ENCODE results near the gene HBG2.
"Not testable (repeated sequence)": the region's sequence is repeated elsewhere in the genome, so short reads cannot be mapped to it uniquely, and the experiment has no call there.

Gene HBG2

DNA sequence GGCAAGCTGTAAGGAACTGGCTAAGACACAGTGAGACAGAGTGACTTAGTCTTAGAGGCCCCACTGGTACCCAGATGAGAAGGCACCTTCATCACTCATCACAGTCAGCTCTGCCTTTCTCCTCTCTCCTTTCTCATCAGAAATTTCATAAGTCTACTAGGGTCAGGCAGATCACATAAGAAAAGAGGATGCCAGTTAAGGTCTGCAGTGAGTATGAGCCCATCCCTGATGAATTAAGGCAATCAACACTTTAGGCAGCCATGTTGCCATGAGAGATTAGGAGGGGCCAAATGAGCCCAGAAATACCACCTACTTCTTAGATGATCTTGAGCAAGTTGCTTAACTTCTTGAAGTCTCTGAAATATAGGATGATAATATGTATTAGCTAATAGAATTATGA lies 27.0 kb upstream of the HBG2 start:
- no peak for DNase-seq (ENCODE audit: low read depth)

DNA sequence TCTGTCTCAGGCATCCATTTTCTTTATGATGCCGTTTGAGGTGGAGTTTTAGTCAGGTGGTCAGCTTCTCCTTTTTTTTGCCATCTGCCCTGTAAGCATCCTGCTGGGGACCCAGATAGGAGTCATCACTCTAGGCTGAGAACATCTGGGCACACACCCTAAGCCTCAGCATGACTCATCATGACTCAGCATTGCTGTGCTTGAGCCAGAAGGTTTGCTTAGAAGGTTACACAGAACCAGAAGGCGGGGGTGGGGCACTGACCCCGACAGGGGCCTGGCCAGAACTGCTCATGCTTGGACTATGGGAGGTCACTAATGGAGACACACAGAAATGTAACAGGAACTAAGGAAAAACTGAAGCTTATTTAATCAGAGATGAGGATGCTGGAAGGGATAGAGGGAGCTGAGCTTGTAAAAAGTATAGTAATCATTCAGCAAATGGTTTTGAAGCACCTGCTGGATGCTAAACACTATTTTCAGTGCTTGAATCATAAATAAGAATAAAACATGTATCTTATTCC lies 26.1 kb upstream of the HBG2 start:
- DNase-seq (ENCODE audit: low read depth) = peak; percentile 100

DNA sequence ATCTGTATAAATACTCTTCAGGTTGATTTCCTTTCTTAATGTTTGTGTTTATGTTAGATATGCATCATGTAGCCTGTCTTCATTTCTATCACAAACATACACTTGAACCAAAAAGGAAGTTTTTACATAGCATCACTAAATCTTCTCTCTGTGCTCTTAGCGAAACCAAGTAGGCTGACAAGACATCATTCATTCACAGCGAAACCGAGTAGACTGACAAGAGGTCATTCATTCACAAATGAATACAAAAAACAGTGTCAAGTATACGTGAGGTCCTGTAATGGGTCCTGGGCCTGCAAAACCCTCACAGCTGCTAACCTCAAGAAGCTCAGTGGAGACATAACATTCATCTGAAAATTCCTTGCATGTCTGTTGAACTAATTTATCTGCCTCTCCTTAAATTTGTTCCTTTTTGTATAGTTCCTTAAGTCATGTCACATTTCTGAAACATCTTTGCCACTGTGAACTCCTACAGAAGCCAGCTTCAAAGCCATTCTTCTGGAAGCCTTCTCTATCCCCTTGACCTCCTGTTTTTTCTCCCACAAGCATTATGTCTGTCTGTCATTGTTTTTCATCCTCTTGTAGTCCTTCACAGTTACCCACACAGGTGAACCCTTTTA lies 25.0 kb upstream of the HBG2 start:
- no peak for DNase-seq (ENCODE audit: low read depth)

DNA sequence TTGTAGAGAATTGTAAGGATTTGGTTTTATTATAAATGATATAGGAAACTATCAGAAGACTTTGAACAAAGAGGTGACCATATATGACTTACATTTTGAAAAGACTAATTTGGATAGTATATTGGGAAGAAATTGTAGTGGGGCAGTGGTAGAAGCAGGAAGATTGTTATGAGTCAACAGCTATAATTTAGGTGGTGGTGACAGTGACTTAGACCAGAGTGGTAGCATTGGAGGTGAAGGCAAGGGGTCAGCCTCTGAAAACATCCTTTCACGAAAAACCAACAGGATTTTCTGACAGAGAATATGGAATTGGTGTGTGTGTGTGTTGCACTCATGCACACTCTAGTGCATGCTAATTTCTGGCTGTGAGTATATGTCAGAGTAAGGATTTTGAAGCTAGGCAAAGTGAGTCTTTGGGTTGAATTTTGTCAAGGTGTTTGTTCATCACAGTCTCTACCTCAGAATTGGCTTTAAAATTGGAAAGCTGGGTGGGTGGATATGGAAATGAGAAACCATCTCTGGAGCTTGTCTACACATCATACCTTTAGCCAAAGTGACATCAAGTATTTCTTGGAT lies 23.3 kb upstream of the HBG2 start:
- no peak for DNase-seq (ENCODE audit: low read depth)

DNA sequence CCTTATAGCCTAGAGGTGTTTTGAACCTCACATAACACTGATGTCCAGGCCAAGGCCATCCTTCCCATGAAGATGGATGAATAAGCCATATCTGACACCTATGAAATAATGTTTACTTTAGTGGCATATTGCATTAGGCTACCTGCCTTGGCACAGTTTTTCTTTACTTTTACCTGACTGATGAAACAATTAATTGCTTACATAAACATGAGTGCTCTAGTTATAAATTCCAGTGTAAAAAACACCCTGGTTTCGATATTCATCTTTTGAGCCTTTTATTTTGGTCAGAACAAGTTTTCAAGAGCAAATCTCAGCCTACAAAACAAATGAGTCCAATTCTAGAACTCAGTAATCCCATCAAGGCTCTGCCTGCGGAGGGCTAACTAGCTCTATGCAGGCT lies 22.1 kb upstream of the HBG2 start:
- no peak for DNase-seq (ENCODE audit: low read depth)

DNA sequence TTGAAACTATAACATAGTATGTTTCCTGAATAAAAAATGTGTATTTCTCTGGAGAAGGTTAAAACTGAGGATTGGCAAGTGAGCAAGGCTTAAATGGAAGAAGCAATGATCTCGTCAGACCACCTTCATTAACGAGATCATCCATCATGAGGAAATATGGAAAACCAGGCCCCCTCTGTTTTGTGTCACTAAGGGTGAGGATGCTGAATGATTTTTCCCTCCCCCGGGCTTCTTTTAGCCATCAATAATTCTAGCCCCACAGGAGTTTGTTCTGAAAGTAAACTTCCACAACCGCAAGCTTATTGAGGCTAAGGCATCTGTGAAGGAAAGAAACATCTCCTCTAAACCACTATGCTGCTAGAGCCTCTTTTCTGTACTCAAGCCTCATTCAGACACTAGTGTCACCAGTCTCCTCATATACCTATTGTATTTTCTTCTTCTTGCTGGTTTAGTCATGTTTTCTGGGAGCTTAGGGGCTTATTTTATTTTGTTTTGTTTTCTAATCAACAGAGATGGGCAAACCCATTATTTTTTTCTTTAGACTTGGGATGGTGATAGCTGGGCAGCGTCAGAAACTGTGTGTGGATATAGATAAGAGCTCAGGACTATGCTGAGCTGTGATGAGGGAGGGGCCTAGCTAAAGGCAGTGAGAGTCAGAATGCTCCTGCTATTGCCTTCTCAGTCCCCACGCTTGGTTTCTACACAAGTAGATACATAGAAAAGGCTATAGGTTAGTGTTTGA lies 21.0 kb upstream of the HBG2 start:
- no peak for DNase-seq (ENCODE audit: low read depth)

DNA sequence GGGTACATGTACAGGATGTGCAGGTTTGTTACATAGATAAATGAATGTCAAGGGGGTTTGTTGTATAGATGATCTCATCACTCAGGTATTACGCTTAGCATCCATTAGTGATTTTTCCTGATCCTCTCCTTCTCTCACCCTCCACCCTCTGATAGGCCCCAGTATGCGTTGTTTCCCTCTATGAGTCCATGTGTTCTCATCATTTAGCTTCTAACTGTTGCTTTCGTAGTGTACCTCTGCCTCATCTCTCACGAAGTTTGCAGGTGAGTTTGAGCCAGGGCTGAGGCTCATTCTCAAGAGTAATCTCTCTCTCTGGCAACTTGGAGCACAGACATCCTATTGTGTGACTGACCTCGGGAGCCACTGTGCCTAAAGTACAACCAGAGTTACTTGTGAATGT lies 19.8 kb upstream of the HBG2 start:
- no peak for DNase-seq (ENCODE audit: low read depth)

DNA sequence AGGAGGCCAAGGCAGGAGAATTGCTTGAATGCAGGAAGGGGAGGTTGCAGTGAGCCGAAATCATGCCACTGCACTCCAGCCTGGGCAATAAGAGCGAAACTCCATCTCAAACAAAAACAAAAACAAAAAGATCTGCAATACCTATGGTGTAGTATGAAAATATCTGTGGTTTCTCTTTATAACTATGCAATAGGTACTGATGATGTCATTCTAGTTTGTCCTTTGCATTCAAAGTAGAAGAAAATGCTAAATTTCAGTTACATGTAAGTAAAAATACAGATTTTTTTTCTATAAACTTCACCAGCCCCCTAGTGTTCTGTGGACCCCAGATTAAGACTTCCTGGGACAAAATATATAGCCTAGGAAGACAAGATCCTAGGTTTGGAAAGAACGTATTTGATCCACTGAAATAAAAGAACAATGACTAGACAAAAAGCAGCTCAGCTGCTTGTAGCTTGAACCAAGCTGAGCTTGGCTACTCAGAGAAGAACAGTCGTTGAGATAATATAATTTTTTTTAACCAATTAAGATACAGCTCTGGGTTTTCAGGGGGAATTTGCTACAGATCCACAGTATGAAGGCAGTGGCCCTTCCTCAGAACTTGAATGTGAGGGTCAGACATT lies 17.9 kb upstream of the HBG2 start:
- DNase-seq (ENCODE audit: low read depth) = no peak

DNA sequence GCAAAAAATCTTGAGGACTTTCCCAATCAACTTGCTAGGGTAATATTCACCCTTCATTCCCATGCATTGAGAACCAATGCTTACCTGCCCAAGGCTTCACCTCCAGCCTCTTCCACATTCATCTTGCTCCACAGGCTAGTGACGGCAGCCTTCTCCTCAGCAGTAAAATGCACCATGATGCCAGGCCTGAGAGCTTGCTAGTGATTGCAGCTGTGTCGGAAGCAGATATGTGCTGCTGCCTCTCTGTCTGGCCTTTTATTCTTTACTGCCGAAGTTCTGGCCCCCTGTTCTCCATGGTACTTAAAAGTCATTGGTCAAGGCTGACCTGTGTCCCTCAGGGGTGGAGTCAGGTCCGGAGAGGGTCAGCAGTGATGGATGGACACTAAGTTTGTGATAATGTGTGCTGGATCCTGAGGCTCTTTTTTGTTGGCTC lies 15.2 kb upstream of the HBG2 start, which contains the start of gene HBE1:
Gene HBE1, minus strand, starts transcription at position 231 of the 433 bp plus-strand sequence. Its CDS starts 55 bp downstream, at position 176.
- no peak for DNase-seq (ENCODE audit: low read depth)

DNA sequence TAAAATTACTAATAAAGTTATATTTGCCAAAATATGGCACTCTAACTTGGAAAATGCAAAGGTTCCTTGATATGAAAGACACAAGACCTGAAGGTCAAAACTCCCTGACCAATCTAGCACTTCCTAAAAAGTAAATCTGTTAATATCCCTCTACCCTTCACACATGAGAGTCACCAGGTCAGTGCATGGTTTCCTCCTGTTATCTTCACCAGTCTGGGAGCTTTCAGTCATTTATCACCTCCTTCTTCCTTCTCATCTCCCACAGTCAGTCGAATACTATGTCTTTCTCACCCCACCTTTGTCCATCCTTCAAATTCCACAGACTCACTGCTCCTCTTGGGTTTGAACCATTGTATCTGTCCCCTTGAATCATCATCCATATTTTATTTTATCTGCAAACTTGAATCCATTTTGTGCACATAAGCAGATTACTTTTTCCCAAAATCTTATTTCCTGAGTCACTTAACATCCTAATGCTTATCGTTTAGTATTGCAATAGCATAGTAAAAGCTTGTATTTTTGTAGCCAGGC lies 12.5 kb upstream of the HBG2 start:
- DNase-seq (ENCODE audit: low read depth) = no peak

DNA sequence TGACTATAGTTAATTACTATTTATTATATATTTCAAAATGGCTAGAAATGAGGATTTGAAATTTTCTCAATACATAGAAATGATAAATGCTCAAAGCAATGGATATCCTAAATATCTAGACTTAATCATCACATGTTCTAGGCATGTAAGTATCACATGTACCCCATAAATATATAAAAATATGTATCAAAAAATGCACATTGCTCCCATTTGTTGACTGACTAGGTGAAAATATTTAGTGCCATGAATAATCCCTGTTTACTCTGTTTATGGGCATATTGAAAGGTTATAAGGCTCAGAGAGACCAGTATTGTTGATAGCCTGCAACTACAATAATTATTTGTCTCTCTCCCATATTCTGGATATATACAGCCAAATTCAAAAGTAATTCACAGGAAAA lies 12.0 kb upstream of the HBG2 start:
- DNase-seq (ENCODE audit: low read depth) = no peak

DNA sequence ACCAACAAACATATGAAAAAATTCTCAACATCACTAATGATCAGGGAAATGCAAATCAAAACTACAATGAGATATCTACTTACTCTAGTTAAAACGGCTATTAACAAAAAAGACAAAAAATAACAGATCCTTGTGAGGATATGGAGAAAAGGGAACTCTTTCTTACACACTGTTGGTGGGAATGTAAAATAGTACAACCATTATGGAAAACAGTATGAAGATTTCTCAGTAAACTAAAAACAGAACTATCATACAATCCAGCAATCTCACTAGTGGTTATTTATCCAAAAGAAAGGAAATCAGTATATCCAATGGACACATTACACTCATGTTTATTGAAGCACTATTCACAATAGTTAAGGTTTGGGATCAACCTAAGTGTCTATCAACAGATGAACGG lies 11.3 kb upstream of the HBG2 start:
- no peak for DNase-seq (ENCODE audit: low read depth)

DNA sequence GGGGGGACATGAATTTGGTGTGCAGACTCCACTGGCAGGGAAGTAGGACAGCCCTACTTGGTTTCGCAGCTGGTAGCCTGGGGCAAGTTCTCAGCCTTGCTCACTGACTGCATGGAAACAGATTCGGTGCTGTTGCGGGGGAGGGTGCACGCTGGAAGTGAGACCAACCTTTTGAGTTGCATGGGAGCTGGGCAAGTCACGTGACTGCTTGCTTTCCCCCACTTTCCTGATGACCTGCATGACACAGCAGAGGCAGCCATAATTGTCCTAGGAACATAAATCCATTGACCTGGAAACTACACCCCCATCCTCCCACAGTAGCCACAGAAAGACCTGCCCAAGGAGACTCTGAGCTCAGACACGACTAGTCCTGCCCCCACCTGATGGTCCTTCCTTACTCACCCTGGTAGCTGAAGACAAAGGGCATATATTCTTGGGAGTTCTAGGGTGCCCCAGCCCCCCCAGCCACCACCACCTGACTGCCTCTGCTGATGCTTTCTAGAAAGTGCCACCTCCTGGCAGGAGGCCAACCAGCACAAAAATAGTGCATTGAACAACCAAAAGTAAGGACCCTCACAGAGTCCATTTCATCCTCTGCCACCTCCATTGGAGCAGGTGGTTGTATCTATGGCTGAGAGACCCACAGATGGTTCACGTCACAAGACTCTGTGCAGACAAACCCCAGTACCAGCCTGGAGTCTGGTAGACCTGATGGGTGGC lies 4.1 kb upstream of the HBG2 start:
- DNase-seq (ENCODE audit: low read depth) = no peak

DNA sequence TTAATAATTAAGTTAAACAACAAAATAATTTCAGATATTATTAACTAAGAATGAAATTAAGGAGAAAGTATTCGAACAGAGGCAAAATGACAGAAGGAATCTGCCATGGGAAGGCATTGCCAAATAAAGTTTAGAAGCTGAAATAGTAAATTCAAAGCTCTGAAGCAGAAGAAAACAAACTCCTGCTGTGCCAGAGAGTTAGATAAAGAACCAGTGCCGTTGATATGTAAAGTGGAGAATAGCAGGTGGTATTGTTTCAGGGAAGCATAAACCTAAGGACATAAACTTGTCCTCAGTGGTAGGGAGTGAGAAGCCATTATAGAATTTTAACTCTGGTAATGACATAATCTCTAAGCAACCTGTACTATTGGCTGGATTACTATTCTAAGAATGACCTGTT lies 2.7 kb upstream of the HBG2 start:
- no peak for DNase-seq (ENCODE audit: low read depth)

DNA sequence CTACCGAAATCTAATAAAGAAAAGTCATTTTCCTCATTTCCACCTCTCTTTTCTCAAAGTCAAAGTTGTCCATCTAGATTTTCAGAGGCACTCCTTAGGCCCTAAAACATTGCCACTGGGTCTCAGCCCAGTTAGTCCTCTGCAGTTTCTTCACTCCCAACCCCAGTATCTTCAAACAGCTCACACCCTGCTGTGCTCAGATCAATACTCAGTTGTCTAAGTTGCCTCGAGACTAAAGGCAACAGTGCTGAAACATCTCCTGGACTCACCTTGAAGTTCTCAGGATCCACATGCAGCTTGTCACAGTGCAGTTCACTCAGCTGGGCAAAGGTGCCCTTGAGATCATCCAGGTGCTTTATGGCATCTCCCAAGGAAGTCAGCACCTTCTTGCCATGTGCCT lies 558 bp downstream of the HBG2 start:
- DNase-seq (ENCODE audit: low read depth) = not testable (repeated sequence)

DNA sequence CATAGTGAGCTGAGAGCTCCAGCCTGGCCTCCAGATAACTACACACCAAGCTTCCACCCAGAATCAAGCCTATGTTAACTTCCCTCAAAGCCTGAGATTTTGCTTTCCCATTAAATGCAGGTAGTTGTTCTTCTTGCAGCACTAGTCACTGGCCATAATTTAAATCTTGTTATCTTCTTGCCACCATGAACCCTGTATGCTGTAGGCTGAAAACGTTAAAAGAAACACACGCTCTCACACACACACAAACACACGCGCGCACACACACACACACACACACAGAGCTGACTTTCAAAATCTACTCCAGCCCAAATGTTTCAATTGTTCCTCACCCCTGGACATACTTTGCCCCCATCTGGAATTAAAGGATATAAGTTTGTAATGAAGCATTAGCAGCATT lies 1.1 kb downstream of the HBG2 start:
- not testable (repeated sequence) for DNase-seq (ENCODE audit: low read depth)

DNA sequence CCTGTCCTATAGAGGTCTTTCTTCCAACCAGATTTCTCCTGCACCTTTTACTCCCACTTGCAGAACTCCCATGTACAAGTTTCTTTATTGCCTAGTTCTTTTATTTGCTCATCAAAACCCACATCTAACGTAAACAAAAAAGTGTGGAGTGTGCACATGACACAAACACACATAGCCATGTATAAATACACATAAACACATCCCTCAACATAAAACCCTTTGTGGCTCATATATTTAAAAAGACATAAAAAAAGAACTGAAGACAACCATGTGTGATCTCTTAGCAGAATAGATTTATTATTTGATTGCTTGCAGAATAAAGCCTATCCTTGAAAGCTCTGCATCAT lies 1.7 kb downstream of the HBG2 start:
- DNase-seq (ENCODE audit: low read depth) = no peak

DNA sequence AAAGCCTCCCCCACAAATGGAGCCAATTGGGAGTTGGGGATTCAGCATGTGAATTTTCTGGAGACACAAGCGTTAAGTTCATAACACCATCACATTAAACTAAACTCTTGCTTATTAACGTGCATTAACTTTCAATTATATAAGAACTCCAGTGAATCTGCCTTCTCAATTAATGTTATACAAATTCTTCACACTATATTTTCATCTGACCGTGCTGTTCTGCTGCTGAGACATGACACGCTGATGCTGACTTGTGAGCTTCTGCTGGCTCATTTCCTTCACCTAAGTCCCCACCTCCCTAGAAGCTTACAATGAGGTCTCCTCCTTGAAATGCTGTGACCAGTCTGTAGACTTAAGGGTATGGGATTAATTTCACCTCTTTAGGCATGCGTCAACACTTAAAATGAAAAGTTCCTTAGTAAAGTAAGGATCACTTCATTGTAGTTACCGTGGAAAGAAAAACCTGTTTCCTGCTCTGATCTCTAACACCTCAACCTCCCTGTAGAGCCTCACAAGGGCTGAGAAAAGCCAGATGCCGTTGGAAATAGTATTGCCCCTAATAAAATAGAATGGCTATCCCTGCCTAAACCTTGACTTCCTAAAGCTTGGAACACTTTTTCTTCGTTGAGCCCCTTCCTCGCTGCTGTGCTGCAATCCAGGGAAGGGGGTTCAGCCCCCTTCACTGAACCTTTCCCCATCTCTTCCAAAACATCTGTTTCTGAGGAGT lies 2.2 kb downstream of the HBG2 start:
- DNase-seq (ENCODE audit: low read depth) = no peak

DNA sequence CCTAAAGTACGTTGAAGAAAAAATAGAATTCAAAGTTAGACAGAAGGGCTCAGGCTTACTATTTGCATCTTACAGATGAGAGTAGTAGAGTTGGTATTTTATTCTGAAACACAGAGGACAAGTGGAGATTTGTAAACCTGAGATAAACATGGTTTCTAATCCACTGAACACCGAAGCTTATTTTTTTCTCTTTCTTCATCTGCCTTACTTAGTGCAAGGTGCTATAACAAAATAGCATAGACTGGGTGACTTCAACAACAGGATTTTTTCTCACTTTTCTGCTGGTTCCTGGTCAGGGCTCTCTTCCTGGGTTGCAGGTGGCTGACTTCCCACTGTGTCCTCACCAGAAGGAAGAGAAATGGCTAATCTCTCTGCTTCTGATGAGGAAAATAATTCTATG lies 2.8 kb downstream of the HBG2 start:
- no peak for DNase-seq (ENCODE audit: low read depth)

DNA sequence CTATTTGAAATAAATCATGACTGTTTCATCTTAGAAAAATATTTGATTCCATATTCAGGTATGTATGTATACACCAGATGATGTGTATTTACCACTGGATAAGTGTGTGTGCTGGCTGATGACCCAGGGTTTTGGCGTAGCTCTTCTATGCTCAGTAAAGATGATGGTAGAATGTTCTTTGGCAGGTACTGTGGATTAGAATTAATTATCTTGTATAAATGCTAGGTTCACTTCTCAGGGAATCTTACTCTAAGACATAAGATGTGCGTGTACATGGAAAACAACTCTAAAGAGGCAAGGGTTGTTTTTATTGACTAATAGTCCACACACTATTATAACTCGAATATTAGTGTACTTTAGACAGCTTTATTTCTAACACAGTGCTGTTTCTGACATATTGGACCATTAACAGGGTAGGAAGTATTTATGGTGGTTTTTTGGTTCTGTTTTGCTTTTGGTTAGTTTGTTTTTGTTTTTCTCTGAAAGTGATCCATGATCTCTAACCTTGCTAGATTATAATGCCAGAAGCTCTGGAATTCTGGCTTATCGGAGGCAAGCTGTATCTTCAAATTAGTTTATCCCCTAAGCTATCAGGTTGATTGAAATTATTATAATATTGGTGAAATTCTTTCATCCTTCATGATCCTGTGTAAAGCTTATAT lies 3.9 kb downstream of the HBG2 start:
- DNase-seq (ENCODE audit: low read depth) = no peak

All from HS-27A (cell line).